Activated CD4-positive, alpha-beta T cell treated with anti-CD3 and anti-CD28 coated beads, Interleukin-2, amount 10 ng/mL, durations not matched to agents 7 days and 5 days (primary cell): ENCODE measurements around the gene UBE2I. TPM values are rescaled to one million over a fixed set of nuclear protein-coding genes. Genes with fewer than 3 reads are reported as not detected.

Experiments
- CTCF ChIA-PET: fragments of 350-600 bp; sonication (Branson Sonifier 250); formaldehyde crosslinking; loops from one replicate; lab custom pipeline; 2021; ENCODE audit warnings: antibody characterized with exemption; lab: Charles Lee
- POLR2A ChIA-PET: fragments of 350-600 bp; sonication (Branson Sonifier 250); formaldehyde crosslinking; loops from one replicate; lab custom pipeline; 2021; ENCODE audit warnings: antibody characterized with exemption; lab: Charles Lee
- DNase-seq: peaks from one replicate; pipeline ENCODE4 v3.0.0-alpha.2; 2020
- H3K27ac Mint-ChIP-seq: one replicate; pipeline ENCODE4 v1.8.0; 2021; ENCODE audit warnings: mild to moderate bottlenecking, moderate library complexity, mixed read lengths
- H3K27me3 Mint-ChIP-seq: one replicate; pipeline ENCODE4 v1.8.0; 2021; ENCODE audit warnings: mixed read lengths
- H3K36me3 Mint-ChIP-seq: one replicate; pipeline ENCODE4 v1.8.0; 2021; ENCODE audit warnings: low read depth, mixed read lengths
- H3K4me1 Mint-ChIP-seq: one replicate; pipeline ENCODE4 v1.8.0; 2021; ENCODE audit warnings: mixed read lengths
- H3K4me3 Mint-ChIP-seq: one replicate; pipeline ENCODE4 v1.8.0; 2021; ENCODE audit warnings: mild to moderate bottlenecking, moderate library complexity, mixed read lengths
- H3K9me3 Mint-ChIP-seq: one replicate; pipeline ENCODE4 v1.8.0; 2021; ENCODE audit warnings: mixed read lengths
- total RNA-seq, 2 experiments: library from RNA; stranded (reverse); gene quantifications; one replicate each; pipeline ENCODE4 v1.2.3, GENCODE V29; 2021

Gene UBE2I
- total RNA-seq, 2 experiments from 2014 or later: 204 to 222 TPM

GRCh38 chr16:1300664-1301476 lies 8.6 kb upstream of the UBE2I start:
- ChIA-PET CTCF (interaction anchor here (0.6 to 1.7 kb wide), 7 partner anchors 9 to 406 kb away, joined by 3 to 5 read pairs (median 3); partner anchors contain the start of gene UBE2I), POLR2A (no interaction called here)
- Mint-ChIP-seq H3K36me3 (no peaks in the 10 kb centered on the region), H3K4me3 (no peak overlapping the region), H3K9me3 (no peaks in the 10 kb centered on the region), H3K27ac (no peak overlapping the region), H3K4me1 (peaks cover 27% of the 10 kb centered on the region), H3K27me3 (no peaks in the 10 kb centered on the region)
- DNase-seq: peak; percentile 74

GRCh38 chr16:1301562-1301961 lies 7.9 kb upstream of the UBE2I start:
- no peak for DNase-seq
- Mint-ChIP-seq H3K27ac (peak overlapping the region; percentile 31), H3K36me3 (no peaks in the 10 kb centered on the region), H3K9me3 (no peaks in the 10 kb centered on the region), H3K4me3 (peak overlapping the region; percentile 2), H3K27me3 (no peaks in the 10 kb centered on the region), H3K4me1 (peaks cover 34% of the 10 kb centered on the region)
- CTCF ChIA-PET: interaction anchor here (0.6 to 1.7 kb wide), 6 partner anchors 8 to 77 kb away, joined by 3 to 5 read pairs (median 4); partner anchors contain the start of gene UBE2I
- POLR2A ChIA-PET: no interaction called here

- Mint-ChIP-seq H3K36me3 (peaks cover 6% of the 10 kb centered on the region), H3K27ac (peak overlapping the region; percentile 93), H3K9me3 (no peaks in the 10 kb centered on the region), H3K27me3 (no peaks in the 10 kb centered on the region), H3K4me3 (no peak overlapping the region), H3K4me1 (peaks cover 37% of the 10 kb centered on the region)
- ChIA-PET POLR2A (no interaction called here), CTCF (no interaction called here)
- DNase-seq: no peak
These were observed 3.6 kb upstream of the UBE2I start for GRCh38 chr16:1305823-1306222.

- peak overlapping the region; percentile 43 for H3K27ac Mint-ChIP-seq
- H3K9me3 Mint-ChIP-seq: no peaks in the 10 kb centered on the region
- H3K4me3 Mint-ChIP-seq: peak overlapping the region; percentile 50
- peaks cover 9% of the 10 kb centered on the region for H3K36me3 Mint-ChIP-seq
- ChIA-PET POLR2A (no interaction called here), CTCF (no interaction called here)
- H3K4me1 Mint-ChIP-seq: peaks cover 42% of the 10 kb centered on the region
- DNase-seq: no peak
- no peaks in the 10 kb centered on the region for H3K27me3 Mint-ChIP-seq
These were observed 3.1 kb upstream of the UBE2I start for GRCh38 chr16:1306334-1306733.

DNA sequence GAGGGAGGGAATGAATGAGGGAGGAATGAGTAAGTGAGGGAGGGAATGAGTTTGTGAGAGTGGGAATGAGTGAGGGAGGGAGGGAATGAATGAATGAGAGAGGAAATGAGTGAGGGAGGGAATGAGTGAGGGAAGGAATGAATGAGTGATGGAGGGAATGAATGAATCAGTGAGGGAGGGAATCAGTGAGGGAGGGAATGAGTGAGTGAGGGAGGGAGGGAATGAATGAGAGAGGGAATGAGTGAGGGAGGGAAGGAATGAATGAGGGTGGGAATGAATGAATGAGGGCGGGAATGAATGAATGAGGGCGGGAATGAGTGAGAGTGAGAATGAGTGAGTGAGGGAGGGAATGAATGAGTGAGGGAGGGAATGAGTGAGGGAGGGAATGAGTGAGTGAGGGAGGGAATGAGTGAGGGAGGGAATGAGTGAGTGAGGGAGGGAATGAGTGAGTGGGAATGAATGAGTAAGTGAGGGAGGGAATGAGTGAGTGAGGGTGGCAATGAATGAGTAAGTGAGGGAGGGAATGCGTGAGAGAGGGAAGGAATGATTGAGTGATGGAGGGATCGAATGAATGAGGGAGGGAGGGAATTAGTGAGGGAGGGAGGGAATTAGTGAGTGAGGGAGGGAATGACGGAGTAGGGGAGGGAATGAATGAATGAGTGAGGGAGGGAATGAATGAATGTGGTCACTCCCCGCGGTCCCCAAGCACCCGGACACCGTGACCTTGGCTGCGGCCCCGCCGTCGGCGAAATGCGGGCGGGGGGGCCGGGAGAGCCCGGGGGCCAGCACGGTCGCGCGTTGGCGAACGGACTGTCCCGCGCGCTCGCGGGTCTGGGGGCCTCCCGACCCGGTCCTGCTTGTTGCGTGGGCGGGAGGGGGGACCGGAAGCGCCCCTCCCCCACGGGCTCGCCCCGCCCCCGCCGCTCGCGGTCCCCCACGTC lies 1.1 kb upstream of the UBE2I start:
- Mint-ChIP-seq H3K27me3 (no peaks in the 10 kb centered on the region), H3K27ac (peak overlapping the region; percentile 100), H3K4me1 (peaks cover 42% of the 10 kb centered on the region), H3K36me3 (peaks cover 9% of the 10 kb centered on the region), H3K4me3 (peak overlapping the region; percentile 81), H3K9me3 (no peaks in the 10 kb centered on the region)
- ChIA-PET POLR2A (interaction anchor here (1.6 kb wide), 1 partner anchor 112 kb away, joined by 7 read pairs; the partner anchor contains the start of gene UQCC4), CTCF (no interaction called here)
- no peak for DNase-seq

- ChIA-PET POLR2A (interaction anchor here (1.6 kb wide), 1 partner anchor 111 kb away, joined by 7 read pairs; the partner anchor contains the start of gene UQCC4), CTCF (interaction anchor here (1.0 kb wide), 1 partner anchor 9 kb away, joined by 5 read pairs; no protein-coding TSS in a partner anchor)
- H3K9me3 Mint-ChIP-seq: no peaks in the 10 kb centered on the region
- peaks cover 14% of the 10 kb centered on the region for H3K36me3 Mint-ChIP-seq
- DNase-seq: peak; percentile 62
- peak overlapping the region; percentile 94 for H3K27ac Mint-ChIP-seq
- H3K4me3 Mint-ChIP-seq: peak overlapping the region; percentile 92
- no peaks in the 10 kb centered on the region for H3K27me3 Mint-ChIP-seq
- H3K4me1 Mint-ChIP-seq: peaks cover 35% of the 10 kb centered on the region
These were observed 724 bp downstream of the UBE2I start for GRCh38 chr16:1309888-1310831.

GRCh38 chr16:1310832-1311200 lies 1.4 kb downstream of the UBE2I start:
- Mint-ChIP-seq H3K27me3 (no peaks in the 10 kb centered on the region), H3K27ac (peak overlapping the region; percentile 94), H3K4me3 (peak overlapping the region; percentile 92), H3K4me1 (peaks cover 35% of the 10 kb centered on the region), H3K36me3 (peaks cover 17% of the 10 kb centered on the region), H3K9me3 (no peaks in the 10 kb centered on the region)
- POLR2A ChIA-PET: no interaction called here
- CTCF ChIA-PET: interaction anchor here (0.6 kb wide), 1 partner anchor 715 kb away, joined by 4 read pairs; no protein-coding TSS in a partner anchor
- peak; percentile 56 for DNase-seq

GRCh38 chr16:1311212-1311737 lies 1.8 kb downstream of the UBE2I start:
- Mint-ChIP-seq H3K27ac (peak overlapping the region; percentile 94), H3K36me3 (peaks cover 22% of the 10 kb centered on the region), H3K4me1 (peaks cover 30% of the 10 kb centered on the region), H3K9me3 (no peaks in the 10 kb centered on the region), H3K27me3 (no peaks in the 10 kb centered on the region), H3K4me3 (peak overlapping the region; percentile 92)
- CTCF ChIA-PET: interaction anchor here (0.6 kb wide), 1 partner anchor 716 kb away, joined by 4 read pairs; no protein-coding TSS in a partner anchor
- POLR2A ChIA-PET: no interaction called here
- DNase-seq: no peak

- Mint-ChIP-seq H3K27me3 (no peaks in the 10 kb centered on the region), H3K9me3 (no peaks in the 10 kb centered on the region), H3K27ac (no peak overlapping the region), H3K36me3 (peaks cover 23% of the 10 kb centered on the region), H3K4me1 (peaks cover 28% of the 10 kb centered on the region), H3K4me3 (peak overlapping the region; percentile 92)
- DNase-seq: no peak
- POLR2A ChIA-PET: no interaction called here
- CTCF ChIA-PET: no interaction called here
These were observed 2.5 kb downstream of the UBE2I start for GRCh38 chr16:1311738-1312466.

- ChIA-PET POLR2A (no interaction called here), CTCF (no interaction called here)
- H3K4me1 Mint-ChIP-seq: peaks cover 28% of the 10 kb centered on the region
These were observed 3.0 kb downstream of the UBE2I start for GRCh38 chr16:1312467-1312816.

DNA sequence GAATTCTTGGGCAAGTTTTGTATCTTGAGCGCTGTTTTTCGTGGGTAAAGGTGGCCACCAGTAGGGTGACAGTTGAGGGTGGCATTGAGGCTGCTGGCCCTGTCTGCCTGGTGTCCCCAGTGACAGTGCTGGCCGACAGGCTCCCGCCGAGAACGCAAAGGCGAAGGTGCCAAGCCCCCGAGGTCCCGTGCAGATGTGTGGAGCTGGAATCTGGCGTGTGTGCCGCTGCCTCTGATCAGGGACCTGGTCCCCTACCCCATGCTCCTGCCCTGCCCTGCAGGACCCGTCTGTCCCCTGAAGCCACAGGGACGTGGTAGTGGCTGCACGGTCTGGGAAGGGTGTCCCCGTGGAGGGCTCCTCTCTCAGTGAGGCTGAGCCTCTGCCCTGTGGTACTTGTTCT lies 3.5 kb downstream of the UBE2I start:
- Mint-ChIP-seq H3K36me3 (peaks cover 30% of the 10 kb centered on the region), H3K4me3 (peak overlapping the region; percentile 27), H3K27me3 (no peaks in the 10 kb centered on the region), H3K9me3 (no peaks in the 10 kb centered on the region), H3K4me1 (peaks cover 24% of the 10 kb centered on the region), H3K27ac (no peak overlapping the region)
- DNase-seq: no peak
- ChIA-PET POLR2A (no interaction called here), CTCF (no interaction called here)

More at GRCh38 chr16:1312467-1312816, 3.0 kb downstream of the UBE2I start:
- H3K27ac Mint-ChIP-seq: no peak overlapping the region
- no peak for DNase-seq
- peaks cover 26% of the 10 kb centered on the region for H3K36me3 Mint-ChIP-seq
- peak overlapping the region; percentile 27 for H3K4me3 Mint-ChIP-seq
- no peaks in the 10 kb centered on the region for H3K27me3 Mint-ChIP-seq
- no peaks in the 10 kb centered on the region for H3K9me3 Mint-ChIP-seq
